Cardiac muscle cell (in vitro differentiated cells and primary cell): ENCODE data around the gene PLCXD3. TPM values are rescaled to one million over a fixed set of nuclear protein-coding genes. Genes with fewer than 3 reads are reported as not detected.
A peak's percentile ranks its signal among the peaks of the same experiment; 100 is the strongest.

Experiments
- DNase-seq, 2 donors: peaks; one replicate each; pipeline versions ENCODE4 v3.0.0 to v3.0.0-alpha.2; 2010 to 2017; ENCODE audit warnings: low read depth in 1 of 2, low spot score in 1 of 2
- H3K27ac ChIP-seq: fragments of 200-600 bp; sonication (generic); 2 replicates; pipeline ENCODE4 v1.5.1; 2016
- H3K27me3 ChIP-seq: fragments of 200-600 bp; sonication (generic); 2 replicates; pipeline ENCODE4 v1.6.0; 2016; ENCODE audit warnings: control low read depth
- H3K36me3 ChIP-seq: fragments of 200-600 bp; sonication (generic); 2 replicates; pipeline ENCODE4 v1.5.1; 2016; ENCODE audit warnings: control low read depth
- H3K4me1 ChIP-seq: fragments of 200-600 bp; sonication (generic); 2 replicates; pipeline ENCODE4 v1.8.1; 2017; ENCODE audit warnings: low read depth, mild to moderate bottlenecking, mixed run types
- H3K4me3 ChIP-seq: fragments of 200-600 bp; sonication (generic); 2 replicates; pipeline ENCODE4 v1.5.1; 2016; ENCODE audit warnings: mild to moderate bottlenecking
- H3K9me3 ChIP-seq: fragments of 200-600 bp; sonication (generic); 2 replicates; pipeline ENCODE4 v1.5.1; 2017; ENCODE audit warnings: low read depth, mild to moderate bottlenecking, control low read depth
- polyA plus RNA-seq: library from polyadenylated mRNA; unstranded; fragments of >200 nt; fragmentation: Nextera tagmentation; extraction: Ambion mirVana; gene quantifications from 2 replicates; pipeline ENCODE4 v1.2.1, GENCODE V29; 2016
- total RNA-seq: library from RNA; depleted of rRNA; stranded (reverse); fragments of >200 nt; gene quantifications from 2 replicates; pipeline ENCODE4 v1.2.3, GENCODE V29; 2016
- TF ChIP-seq, protein P1 (sequence below): IDR thresholded peaks from 2 replicates; pipeline ENCODE4 v1.5.1; 2012; ENCODE audit warnings: low read depth, mild to moderate bottlenecking, low read length

Gene PLCXD3
- total and polyA plus RNA-seq, 2 experiments from 2014 or later, result 7.9 to 58.6 TPM

DNA sequence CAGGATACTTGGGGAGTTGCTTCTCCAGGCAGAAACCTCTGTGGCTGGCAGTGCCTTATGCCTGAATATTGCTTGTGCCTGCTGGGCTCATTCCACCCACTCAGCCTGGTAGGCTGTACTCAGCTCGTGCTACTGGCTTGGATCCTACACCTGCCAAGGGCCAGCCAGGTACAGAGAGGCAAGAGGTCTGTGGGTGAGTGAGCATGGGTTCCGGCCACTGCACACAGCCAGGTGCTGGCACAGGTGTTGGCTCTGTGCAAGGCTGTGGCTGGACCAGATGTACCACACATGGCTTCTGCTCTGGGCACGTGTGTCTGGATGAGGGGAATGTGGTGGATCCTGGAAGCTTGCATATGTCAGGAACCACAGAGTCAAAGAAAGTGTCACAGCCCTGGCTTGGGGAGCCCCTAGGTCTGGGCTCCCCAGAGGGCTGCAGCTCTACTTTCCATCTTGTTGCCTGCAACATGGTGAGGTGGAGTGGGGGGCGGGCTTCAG lies 220.4 kb downstream of the PLCXD3 start:
- Histone ChIP-seq H3K27ac (no peak overlapping the region), H3K4me1 (no peaks in the 10 kb centered on the region), H3K36me3 (no peaks in the 10 kb centered on the region), H3K4me3 (no peak overlapping the region), H3K27me3 (no peaks in the 10 kb centered on the region), H3K9me3 (no peaks in the 10 kb centered on the region)
- TF ChIP-seq, protein P1, sequence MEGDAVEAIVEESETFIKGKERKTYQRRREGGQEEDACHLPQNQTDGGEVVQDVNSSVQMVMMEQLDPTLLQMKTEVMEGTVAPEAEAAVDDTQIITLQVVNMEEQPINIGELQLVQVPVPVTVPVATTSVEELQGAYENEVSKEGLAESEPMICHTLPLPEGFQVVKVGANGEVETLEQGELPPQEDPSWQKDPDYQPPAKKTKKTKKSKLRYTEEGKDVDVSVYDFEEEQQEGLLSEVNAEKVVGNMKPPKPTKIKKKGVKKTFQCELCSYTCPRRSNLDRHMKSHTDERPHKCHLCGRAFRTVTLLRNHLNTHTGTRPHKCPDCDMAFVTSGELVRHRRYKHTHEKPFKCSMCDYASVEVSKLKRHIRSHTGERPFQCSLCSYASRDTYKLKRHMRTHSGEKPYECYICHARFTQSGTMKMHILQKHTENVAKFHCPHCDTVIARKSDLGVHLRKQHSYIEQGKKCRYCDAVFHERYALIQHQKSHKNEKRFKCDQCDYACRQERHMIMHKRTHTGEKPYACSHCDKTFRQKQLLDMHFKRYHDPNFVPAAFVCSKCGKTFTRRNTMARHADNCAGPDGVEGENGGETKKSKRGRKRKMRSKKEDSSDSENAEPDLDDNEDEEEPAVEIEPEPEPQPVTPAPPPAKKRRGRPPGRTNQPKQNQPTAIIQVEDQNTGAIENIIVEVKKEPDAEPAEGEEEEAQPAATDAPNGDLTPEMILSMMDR, result no peak
- DNase-seq, result no peak

- TF ChIP-seq, protein P1, result no peak
- DNase-seq, result peak in 1 of 2 donors; percentile 12
Measured at GRCh38 chr5:41286696-41287095, 223.7 kb downstream of the PLCXD3 start.

GRCh38 chr5:41286165-41286564 lies 224.2 kb downstream of the PLCXD3 start:
- H3K4me3 ChIP-seq, result no peak overlapping the region
- H3K27me3 ChIP-seq, result no peaks in the 10 kb centered on the region
- H3K9me3 ChIP-seq, result no peaks in the 10 kb centered on the region
- TF ChIP-seq, protein P1, result no peak
- no peak overlapping the region for H3K27ac ChIP-seq
- H3K36me3 ChIP-seq, result no peaks in the 10 kb centered on the region
- H3K4me1 ChIP-seq, result no peaks in the 10 kb centered on the region
- no peak for DNase-seq

More at GRCh38 chr5:41286696-41287095, 223.7 kb downstream of the PLCXD3 start:
- no peaks in the 10 kb centered on the region for H3K27me3 ChIP-seq
- no peak overlapping the region for H3K27ac ChIP-seq
- no peak overlapping the region for H3K4me3 ChIP-seq
- H3K4me1 ChIP-seq, result no peaks in the 10 kb centered on the region
- no peaks in the 10 kb centered on the region for H3K9me3 ChIP-seq
- H3K36me3 ChIP-seq, result no peaks in the 10 kb centered on the region

GRCh38 chr5:41284938-41285337 lies 225.5 kb downstream of the PLCXD3 start:
- Histone ChIP-seq H3K4me3 (no peak overlapping the region), H3K9me3 (no peaks in the 10 kb centered on the region), H3K4me1 (no peaks in the 10 kb centered on the region), H3K36me3 (no peaks in the 10 kb centered on the region), H3K27me3 (no peaks in the 10 kb centered on the region), H3K27ac (no peak overlapping the region)
- DNase-seq, result no peak
- TF ChIP-seq, protein P1, result no peak

- Histone ChIP-seq H3K27ac (no peak overlapping the region), H3K4me3 (no peak overlapping the region), H3K4me1 (no peaks in the 10 kb centered on the region), H3K36me3 (no peaks in the 10 kb centered on the region), H3K9me3 (no peaks in the 10 kb centered on the region), H3K27me3 (no peaks in the 10 kb centered on the region)
- TF ChIP-seq, protein P1, result no peak
- DNase-seq, result no peak
Measured at GRCh38 chr5:41281215-41281810, 229.1 kb downstream of the PLCXD3 start.
